ENCODE results near the gene HUS1B.

DNA sequence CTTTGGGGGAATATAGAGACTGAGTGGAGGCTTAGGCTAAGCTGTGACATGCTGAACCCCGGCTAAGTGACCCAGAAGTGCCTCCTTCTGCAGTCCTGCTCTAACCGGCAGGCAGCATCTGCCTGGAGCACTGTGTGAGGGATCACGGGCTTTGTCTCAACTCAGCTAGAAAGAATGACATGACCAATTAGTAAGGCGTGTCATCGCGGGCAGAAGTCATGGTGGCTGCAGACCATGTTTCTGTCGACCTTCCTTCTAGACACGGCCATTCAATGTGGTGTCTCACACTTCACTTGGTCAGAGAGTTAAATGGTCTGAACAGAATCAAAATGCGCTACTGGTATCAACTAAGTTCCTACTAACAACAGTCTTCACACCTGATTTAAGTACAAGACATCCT, 35.0 kb downstream of the HUS1B start:
- no peak for TF ChIP-seq POLR2AphosphoS5 (IDR thresholded peaks at IDR 0.05; ENCODE audit: insufficient read depth in 1 of 2, low read depth in 1 of 2)
- TF ChIP-seq, protein P1, sequence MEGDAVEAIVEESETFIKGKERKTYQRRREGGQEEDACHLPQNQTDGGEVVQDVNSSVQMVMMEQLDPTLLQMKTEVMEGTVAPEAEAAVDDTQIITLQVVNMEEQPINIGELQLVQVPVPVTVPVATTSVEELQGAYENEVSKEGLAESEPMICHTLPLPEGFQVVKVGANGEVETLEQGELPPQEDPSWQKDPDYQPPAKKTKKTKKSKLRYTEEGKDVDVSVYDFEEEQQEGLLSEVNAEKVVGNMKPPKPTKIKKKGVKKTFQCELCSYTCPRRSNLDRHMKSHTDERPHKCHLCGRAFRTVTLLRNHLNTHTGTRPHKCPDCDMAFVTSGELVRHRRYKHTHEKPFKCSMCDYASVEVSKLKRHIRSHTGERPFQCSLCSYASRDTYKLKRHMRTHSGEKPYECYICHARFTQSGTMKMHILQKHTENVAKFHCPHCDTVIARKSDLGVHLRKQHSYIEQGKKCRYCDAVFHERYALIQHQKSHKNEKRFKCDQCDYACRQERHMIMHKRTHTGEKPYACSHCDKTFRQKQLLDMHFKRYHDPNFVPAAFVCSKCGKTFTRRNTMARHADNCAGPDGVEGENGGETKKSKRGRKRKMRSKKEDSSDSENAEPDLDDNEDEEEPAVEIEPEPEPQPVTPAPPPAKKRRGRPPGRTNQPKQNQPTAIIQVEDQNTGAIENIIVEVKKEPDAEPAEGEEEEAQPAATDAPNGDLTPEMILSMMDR (IDR thresholded peaks at IDR 0.05), result no peak

Data from vagina (tissue), 2 donors.